HG02798 (cell line): ENCODE results near the gene TPPP.
A peak's percentile ranks its signal among the peaks of the same experiment; 100 is the strongest.

Experiments used
- ATAC-seq: cut with Tn5 transposase; IDR thresholded peaks from one replicate; pipeline ENCODE4 v1.9.1; 2021; ENCODE audit warnings: mild to moderate bottlenecking; ENCODE audit not compliant: unreplicated experiment, poor library complexity

Gene TPPP

DNA sequence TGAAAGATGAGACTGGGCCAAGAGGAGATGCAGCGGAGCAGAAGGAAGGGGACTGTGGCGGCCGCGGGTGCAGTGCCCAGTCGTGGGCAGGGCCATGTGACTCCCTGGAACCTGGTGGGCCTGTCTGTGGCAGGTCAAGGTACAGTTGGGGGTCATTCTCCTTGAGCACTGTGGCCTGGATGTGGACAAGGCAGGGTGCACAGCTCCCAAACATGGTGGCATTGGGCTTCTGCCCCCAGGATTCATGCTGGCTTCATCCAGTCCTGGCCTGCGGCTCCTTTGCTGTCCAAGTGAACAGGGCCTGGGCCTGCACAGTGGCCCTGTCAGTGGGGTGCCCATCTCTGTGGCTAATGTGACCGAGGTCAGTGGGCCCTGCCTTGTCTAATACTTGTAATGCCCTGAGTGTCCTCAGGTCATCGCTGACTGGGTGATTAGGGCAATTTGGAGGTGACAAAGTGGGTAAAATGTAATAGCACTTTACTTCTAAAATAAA is 41.1 kb downstream of the TPPP start:
- no peak for ATAC-seq

DNA sequence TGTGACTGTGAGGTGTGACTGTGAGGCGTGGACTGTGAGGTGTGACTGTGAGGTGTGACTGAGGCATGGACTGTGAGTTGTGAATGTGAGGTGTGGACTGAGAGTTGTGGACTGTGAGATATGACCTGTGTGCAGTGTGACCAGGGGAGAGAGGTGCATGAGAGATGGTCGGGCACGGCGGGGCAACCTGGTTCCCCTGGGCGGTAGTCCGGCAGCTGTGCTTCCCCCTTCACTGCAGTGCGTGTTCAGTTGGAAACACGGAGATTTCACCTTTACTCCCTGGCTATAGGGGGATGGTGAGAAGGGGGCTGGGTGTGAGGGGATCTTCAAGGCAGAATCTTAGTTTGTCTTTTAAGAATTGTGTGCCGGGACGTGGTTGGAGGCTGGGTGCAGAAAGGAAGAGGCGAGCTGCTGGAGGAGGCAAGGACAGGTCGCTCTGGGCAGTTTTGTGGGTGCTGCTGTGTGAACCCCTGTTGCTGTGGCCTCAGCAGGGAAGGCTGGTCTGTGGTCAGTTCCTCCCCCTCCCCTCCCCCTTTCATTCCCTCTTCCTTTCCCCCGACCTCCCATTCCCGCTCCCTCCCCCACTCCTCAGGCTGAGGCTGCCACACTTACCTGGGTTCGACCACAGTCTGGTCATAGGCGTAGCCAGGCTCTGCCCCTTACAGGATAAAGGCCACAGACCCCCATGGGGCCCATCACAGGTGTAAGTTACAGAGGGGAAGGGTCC is 41.7 kb downstream of the TPPP start:
- ATAC-seq, result no peak

DNA sequence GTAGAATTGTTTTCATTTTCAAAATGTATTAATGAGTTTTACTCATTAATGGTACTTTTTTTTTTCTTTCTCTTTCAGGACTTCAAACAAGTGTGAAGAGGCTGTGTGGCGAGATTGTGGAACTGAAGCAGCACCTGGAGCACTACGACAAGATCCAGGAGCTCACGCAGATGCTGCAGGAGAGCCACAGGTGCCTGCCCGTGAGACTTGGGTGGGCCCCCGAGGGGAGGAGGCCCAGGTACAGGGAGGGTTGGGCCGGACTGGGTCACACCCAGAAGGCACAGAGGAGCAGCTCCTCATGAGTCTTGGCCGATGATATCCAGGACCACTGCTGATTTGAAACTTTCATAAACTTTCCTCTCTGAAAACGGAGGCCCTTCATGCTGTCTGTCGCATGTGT is 45.4 kb downstream of the TPPP start:
- ATAC-seq, result no peak

DNA sequence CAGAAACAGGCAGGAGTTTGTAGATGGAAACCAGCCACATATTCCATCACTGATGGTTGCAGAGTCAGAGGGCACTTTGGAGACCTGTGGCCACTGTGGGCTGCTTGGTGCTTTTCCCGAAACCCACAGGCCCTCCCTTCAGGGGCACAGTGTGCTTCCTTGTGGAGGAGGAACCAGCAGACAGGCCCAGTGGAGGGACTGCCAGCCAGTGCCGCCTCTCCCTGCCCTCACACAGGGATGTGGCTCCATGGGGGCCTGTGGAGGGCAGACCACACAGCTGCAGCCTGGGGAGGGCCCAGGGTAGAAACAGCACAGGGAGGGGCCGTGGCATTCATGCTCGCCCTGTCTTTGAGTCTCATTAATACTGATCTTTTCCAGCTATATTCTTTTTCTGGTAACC is 45.8 kb downstream of the TPPP start:
- no peak for ATAC-seq

DNA sequence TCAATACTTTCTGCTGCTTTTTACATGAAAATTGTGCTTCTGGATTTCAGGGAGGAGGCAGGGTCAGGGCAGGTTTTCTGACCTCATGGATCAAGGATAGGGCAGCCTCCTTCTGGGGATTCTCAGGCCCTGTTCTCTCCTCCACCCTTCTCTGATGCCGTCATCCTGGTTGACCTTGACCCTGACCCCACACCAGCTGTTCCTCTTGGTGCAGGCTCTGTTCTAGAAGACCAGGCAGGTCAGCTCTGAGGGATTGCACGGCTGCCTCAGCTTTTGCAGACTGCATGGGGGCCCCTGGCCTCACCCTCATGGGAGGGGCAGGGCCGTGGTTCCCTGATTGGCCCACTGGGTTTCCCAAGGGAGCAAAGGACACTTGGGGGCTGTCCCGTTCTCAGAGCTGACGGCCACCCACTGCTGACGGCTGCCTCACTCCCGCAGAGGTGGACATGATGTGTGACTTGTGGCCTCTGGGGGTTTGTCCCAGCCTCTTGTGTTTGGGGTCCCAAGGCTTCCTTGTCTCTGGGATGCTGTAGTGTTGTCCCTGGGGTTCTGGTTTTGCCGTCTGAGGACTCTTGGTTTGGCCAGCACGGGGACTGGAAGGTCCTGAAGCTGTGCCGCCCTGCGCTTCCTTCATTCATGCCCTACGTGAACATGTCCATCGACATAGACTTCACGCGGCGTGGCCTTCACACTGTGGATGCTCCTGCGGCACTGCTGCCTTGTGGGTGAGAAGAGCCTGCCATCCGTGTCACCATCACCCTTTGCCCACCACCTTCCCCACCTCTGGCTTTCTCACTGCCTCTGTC is 46.6 kb downstream of the TPPP start:
- ATAC-seq, result no peak

DNA sequence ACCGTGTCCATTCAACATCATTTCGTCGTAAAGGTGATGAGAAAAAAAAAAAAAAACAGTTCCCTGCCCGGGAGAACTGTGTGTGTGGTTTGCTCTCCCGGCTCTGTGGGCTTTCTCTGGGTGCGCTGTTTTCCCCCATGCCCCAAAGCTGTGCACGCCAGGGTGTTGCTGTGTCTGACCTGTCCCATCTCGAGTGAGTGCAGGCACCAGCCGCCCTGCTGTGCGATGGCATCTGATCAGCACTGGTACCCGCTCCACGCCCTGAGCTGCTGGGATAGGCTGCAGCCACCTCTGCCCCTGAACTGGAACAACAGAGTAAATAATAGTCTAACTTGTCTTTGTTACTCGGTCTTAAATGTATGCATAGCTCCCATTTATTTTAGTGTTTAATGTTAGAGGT is 47.7 kb downstream of the TPPP start:
- ATAC-seq, result no peak

DNA sequence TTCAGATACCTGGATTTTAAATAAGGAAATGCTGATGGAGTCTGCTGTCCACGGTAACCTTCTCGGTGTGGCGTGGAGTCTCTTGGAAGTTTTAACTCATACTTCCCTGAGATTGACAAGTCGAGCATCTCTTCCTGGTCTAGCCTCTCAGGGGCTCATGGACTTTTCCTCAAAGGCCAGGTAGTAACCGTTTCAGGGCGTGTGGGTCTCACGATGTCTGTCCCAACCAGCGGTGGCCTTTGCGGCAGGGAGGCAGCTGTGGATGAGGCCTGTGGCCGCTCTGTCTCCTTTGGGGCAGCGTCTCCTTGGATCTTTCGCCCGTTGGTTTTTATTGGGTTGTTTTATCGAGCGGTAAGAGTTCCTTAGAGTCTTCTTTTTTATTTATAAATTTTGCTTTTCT is 48.2 kb downstream of the TPPP start:
- no peak for ATAC-seq

DNA sequence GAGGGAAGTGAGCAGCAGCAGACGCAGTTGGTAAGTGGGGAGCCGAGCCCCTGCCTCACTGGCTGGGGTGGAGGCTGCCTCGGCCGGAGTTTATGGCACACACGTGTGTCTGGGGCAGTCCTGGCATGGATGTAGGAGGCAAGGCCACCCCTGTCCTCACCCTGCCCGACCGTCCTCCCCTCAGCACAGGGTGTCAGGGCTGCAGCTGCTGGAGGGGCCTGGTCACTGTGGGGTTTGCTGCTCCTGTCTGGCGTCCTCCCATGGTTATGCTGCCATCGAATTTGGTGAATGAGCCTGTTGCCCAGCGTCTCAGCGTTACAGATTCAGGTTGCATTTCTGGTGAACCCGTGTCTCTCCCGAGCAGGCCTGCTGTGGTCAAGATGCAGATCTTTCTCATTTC is 48.6 kb downstream of the TPPP start:
- ATAC-seq, result no peak

DNA sequence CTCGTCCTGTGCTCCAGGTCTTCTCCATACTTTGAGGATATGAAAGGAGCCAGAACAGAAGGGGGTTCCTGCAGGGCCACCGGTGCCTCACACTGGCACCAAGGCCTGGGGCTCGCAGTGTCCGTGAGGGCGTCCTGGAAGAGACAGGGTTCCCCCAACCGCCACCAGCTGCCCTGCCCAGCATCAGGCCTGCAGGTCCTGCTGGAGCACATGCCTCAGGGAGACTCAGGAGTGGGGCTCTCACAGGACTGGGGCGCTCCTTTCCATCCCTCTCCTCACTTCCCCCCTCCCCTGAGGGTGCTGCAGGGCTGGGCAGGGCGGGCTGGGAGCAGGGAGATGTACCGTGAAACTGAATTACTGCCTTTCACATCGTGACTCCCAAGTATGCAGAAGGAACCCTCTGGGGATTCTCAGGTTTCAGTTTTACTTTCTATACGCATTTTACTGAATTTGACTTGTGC is 49.3 kb downstream of the TPPP start:
- ATAC-seq, result peak; percentile 75

DNA sequence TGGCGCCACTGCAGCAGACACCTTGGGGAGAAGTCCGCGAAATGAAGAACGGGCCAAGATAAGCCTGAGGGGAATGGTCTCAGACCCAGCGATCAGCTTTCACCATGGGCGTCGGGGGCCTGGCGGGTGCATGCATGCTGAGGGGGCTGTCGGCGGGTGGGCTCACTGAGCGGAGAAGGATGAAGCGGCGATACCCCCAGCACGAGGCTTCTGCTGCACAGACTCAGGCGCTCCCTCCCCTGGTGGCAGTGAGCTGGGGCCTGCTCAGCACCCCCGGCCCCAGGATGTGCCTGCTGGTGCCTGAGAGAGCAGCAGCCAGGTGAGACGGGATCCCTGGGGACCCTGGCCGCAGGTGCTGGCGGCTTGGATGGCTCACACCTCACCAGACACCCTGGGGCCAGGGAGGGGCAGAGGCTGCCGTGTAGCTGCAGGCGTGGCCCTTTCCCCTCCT is 49.8 kb downstream of the TPPP start:
- ATAC-seq, result peak; percentile 29

DNA sequence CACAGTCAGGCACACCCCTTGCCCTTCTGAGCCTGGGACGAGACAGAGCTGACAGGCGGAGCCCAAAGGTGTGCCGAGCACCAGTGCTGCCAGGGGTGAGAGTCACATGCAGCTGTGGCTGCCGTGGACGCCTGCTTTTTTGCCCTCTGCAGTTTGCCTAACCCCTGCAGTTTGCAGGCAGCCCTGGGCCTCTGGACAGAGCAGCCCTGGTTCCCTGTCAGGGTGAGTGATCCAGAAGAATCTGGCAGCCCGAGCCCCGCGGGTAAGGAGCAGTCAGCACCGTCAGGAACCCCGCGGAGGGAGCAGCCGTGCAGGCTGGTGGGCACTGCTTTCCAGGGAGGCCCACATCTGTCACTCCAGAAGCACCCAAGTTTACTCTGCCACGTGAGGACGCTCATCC is 50.7 kb downstream of the TPPP start:
- ATAC-seq, result no peak

DNA sequence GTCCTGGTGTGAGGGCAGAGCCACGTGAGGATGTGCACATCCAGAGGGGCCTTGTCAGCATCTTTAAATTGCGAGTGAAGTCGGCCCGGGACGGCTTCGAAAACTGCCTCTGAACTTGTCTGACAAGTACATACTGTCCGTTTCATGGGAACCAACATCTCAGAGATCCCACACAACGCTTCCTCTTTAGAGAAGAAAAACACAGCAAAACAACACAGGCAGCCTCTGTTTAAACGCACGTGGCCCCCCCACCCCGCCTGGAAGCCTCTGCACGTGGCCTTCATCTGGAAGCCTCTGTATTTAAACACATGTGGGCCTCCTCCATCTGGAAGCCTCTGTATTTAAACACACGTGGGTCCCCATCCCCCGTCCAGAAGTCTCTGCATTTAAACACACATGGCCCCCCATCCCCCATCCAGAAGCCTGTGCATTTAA is 51.8 kb downstream of the TPPP start:
- no peak for ATAC-seq

DNA sequence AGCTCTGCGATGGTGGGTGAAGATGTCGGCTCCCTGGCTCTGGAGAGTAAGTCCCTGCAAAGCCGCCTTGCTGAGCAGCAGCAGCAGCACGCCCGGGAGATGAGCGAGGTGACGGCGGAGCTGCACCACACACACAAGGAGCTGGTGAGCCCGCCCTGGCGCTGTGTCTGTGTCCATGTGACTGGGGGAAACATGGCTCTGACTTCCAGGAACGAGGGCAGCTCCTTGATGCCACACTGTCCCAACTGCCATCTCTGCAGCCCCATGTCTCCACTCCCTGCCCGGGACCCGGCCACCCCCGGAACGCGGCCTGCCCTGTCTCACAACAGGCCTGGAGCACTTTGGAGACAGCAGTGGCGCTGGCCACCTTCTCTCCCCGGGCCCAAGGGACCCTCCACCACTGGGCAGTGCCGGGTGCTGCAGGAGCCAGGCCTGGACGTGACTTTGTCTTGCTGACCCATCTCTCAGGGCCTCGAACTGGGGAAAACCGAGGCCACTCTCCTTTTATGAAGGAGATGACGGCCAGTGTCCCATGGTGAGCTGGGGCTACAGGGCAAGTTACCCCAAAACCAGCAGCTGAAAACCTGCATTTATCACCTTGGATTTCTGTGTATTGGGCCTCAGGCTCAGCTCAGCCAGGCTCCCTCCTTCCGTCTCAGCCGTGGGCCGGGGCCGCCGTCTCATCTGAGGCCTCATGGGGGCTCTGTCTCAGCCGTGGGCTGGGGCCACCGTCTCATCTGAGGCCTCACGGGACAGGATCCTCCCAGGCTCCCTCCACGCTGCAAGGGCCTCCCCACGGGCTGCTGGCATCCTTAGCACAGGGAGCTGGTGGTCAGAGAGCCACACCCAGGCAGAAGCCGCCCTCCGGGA is 52.5 kb downstream of the TPPP start:
- ATAC-seq, result no peak

DNA sequence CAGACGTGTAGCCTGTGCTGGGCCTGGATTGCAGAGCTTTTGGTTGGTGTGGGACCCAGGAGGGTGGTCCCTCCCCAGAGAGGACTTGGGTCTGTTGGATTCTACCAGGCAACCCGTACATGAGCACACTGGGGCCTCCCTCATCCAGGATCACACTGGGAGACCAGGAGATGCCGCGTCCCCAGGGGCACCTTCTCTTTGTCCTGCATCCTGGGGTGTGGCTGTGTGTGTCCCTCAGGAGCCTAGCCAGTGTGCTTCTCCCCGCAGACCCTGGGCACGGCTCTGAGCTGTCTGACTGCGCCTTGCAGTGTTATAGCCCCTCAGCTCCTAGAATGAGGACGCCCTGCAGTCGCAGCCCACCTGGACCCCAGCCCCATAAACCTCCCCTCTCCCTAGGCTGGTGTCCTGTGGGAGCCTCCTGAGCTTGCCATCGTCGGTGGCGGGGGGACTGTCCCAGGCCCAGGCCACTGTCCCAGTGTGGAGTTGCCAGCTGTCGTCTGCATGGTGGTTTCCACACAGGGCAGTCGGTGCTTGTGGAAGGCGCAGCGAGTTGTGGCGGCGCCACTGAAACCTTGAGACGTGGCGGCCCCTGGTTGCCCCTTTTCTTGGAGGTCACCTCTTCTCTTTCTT is 53.5 kb downstream of the TPPP start:
- no peak for ATAC-seq

DNA sequence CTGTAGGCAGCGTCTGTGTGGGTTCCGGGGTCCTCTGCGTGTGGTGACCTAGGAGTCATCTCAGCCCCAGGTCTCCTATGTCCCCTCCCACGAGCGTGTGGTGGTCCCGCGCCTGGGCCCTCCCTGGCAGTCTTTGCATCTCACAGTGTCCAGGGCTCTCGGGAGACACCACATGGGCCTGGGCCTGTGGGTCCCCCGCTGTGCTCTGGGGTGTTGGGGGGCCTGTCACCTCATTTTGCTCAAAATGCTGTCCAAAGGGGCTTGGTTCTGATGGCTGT is 54.0 kb downstream of the TPPP start:
- ATAC-seq, result no peak

DNA sequence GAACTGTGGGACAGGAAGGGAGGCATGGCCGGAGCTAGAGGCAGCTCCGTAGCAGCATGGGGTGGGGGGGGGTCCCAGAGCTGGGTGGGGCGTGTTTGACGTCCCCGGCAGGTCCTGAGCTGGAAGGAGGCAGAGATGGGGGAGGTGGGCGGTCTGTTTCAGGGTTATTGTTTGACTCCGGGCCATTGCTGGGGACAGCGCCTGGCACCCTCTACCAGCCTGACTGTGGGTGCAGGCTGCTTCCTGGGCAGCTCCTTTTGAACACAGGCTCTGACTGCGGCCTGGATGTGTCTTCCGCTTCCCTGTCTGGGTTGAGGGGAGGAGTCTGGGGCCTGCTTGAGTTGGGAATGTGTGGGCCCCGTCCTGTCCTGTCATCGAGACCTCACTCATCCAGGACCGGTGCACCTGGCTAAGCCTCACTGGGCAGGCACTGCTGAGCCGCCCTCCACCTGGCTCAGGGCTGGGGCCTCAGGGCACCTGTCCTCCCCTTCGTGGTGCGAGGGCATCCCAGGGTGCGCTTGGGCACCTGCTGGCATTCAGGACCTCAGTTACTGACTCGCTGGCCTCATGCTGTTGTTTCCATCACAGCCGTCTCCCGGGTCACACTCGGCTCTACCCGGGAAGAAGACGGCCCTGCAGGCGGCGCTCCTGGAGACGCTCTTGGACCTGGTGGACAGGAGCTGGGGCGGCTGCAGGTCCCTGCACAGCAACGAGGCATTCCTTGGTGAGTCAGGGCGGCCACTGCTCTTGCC is 54.5 kb downstream of the TPPP start:
- no peak for ATAC-seq

DNA sequence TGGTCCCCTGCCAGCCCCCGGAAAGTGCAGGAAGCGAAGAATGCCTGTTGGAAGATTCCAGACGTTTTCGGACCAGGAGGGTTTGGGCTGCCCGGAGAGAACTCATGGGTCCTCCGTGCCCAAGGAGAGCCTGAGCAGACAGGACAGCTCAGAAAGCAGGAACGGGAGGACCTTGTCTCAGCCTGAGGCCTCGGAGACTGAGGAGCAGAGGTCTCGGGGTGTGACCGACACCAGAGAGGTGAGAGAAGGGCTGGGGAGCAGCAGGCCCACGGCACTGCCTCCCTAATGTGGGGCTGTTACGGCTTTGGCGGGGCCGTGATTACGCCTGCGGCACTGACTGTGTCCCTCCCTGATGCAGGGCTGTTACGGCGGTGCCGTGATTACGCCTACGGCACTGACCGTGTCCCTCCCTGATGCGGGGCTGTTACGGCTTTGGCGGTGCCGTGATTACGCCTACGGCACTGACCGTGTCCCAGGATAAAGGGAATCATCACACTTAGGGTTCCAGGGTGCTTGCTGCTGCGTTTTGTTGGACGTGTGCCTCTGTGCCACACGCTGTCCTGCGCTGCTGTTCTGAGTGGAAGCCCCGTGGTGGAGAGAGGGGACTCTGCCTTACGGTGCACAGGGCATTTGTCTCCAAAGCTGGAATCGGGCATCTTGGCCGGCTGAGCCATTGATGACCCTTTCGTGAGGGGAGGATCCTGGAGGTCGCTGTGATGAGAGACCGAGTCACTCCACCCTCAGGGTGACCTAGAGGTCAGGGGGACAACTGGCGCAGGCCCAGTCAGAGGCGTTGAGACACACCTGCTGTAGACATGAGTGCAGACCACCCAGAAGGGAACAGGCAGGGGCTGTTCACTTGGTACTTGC is 55.3 kb downstream of the TPPP start:
- ATAC-seq, result no peak

DNA sequence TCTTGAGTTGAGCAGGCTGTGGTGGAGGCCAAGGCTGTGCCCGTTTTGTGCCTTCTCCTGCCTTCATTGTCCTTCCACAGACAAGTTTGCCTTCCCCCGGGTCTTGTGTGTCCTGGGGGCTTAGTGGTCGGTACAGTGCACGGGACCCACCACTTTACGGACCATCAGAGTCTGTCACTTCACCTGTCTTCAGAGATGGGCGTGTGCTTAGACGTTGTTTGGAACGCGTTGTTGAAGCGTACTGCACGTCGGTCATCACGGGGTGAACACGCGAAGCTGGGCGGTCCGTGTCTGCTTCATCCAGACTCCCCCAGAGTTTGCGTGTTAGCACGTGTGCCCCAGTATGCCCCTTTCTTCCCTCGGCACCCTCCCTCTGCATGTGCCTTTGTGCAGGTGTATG is 56.2 kb downstream of the TPPP start:
- ATAC-seq, result no peak
